T-helper 2 cell treated with Interferon-gamma antibody and Interleukin-4, amounts not matched to agents 5 μg/mL and 100 μg/mL, for 36 hours (primary cell): ENCODE data around the gene PNMT.

Experiments
- DNase-seq: peaks from one replicate; pipeline ENCODE4 v3.0.0; 2021; ENCODE audit warnings: low spot score
- H3K27ac Mint-ChIP-seq: one replicate; pipeline ENCODE4 v1.8.0; 2021; ENCODE audit warnings: mild to moderate bottlenecking, mixed read lengths
- H3K27me3 Mint-ChIP-seq: one replicate; pipeline ENCODE4 v1.8.0; 2021; ENCODE audit warnings: low read depth, mixed read lengths
- H3K36me3 Mint-ChIP-seq: one replicate; pipeline ENCODE4 v1.8.0; 2021; ENCODE audit warnings: low read depth, mixed read lengths
- H3K4me1 Mint-ChIP-seq: one replicate; pipeline ENCODE4 v1.8.0; 2021; ENCODE audit warnings: low read depth, mixed read lengths
- H3K4me3 Mint-ChIP-seq: one replicate; pipeline ENCODE4 v1.8.0; 2022; ENCODE audit warnings: mild to moderate bottlenecking, moderate library complexity, mixed read lengths
- H3K9me3 Mint-ChIP-seq: one replicate; pipeline ENCODE4 v1.8.0; 2021; ENCODE audit warnings: mixed read lengths

The PNMT gene

GRCh38 chr17:39667945-39668924 is at the start of gene PNMT:
PNMT (plus strand) TSS chr17:39668453; CDS start chr17:39668476, 23 bp downstream.
- no peak within 1 kb of the TSS for H3K27ac Mint-ChIP-seq
- H3K4me3 Mint-ChIP-seq: peak within 1 kb of the TSS; percentile 72
- H3K9me3 Mint-ChIP-seq: no peaks in the 10 kb centered on the region
- DNase-seq: peak; percentile 64
- peaks cover 2% of the 10 kb centered on the region for H3K36me3 Mint-ChIP-seq
- peaks cover 7% of the 10 kb centered on the region for H3K4me1 Mint-ChIP-seq
- peaks cover 31% of the 10 kb centered on the region for H3K27me3 Mint-ChIP-seq

GRCh38 chr17:39618956-39619785 is 49.1 kb upstream of the PNMT start:
- Mint-ChIP-seq H3K36me3 (no peaks in the 10 kb centered on the region), H3K4me3 (no peak overlapping the region), H3K27ac (no peak overlapping the region), H3K4me1 (peaks cover 12% of the 10 kb centered on the region), H3K27me3 (peaks cover 60% of the 10 kb centered on the region), H3K9me3 (no peaks in the 10 kb centered on the region)
- DNase-seq: no peak

GRCh38 chr17:39619786-39620101 is 48.5 kb upstream of the PNMT start:
- Mint-ChIP-seq H3K9me3 (no peaks in the 10 kb centered on the region), H3K27ac (no peak overlapping the region), H3K27me3 (peaks cover 59% of the 10 kb centered on the region), H3K4me3 (no peak overlapping the region), H3K4me1 (peaks cover 12% of the 10 kb centered on the region), H3K36me3 (no peaks in the 10 kb centered on the region)
- no peak for DNase-seq

GRCh38 chr17:39621523-39622379 is 46.5 kb upstream of the PNMT start:
- H3K36me3 Mint-ChIP-seq: no peaks in the 10 kb centered on the region
- peaks cover 12% of the 10 kb centered on the region for H3K4me1 Mint-ChIP-seq
- H3K27ac Mint-ChIP-seq: peak overlapping the region; percentile 46
- DNase-seq: peak; percentile 83
- H3K9me3 Mint-ChIP-seq: no peaks in the 10 kb centered on the region
- H3K27me3 Mint-ChIP-seq: peaks cover 60% of the 10 kb centered on the region
- H3K4me3 Mint-ChIP-seq: peak overlapping the region; percentile 77

- no peaks in the 10 kb centered on the region for H3K36me3 Mint-ChIP-seq
- H3K27ac Mint-ChIP-seq: peak overlapping the region; percentile 46
- peak; percentile 40 for DNase-seq
- no peaks in the 10 kb centered on the region for H3K9me3 Mint-ChIP-seq
- peak overlapping the region; percentile 77 for H3K4me3 Mint-ChIP-seq
- H3K27me3 Mint-ChIP-seq: peaks cover 55% of the 10 kb centered on the region
- H3K4me1 Mint-ChIP-seq: peaks cover 12% of the 10 kb centered on the region
Observed at GRCh38 chr17:39622380-39623006, 45.8 kb upstream of the PNMT start.

GRCh38 chr17:39623356-39623950 is 44.8 kb upstream of the PNMT start:
- no peak overlapping the region for H3K27ac Mint-ChIP-seq
- H3K4me1 Mint-ChIP-seq: peaks cover 12% of the 10 kb centered on the region
- no peaks in the 10 kb centered on the region for H3K9me3 Mint-ChIP-seq
- no peaks in the 10 kb centered on the region for H3K36me3 Mint-ChIP-seq
- H3K4me3 Mint-ChIP-seq: no peak overlapping the region
- H3K27me3 Mint-ChIP-seq: peaks cover 59% of the 10 kb centered on the region
- peak; percentile 76 for DNase-seq

- H3K27ac Mint-ChIP-seq: no peak overlapping the region
- no peaks in the 10 kb centered on the region for H3K36me3 Mint-ChIP-seq
- H3K4me1 Mint-ChIP-seq: peaks cover 12% of the 10 kb centered on the region
- H3K9me3 Mint-ChIP-seq: no peaks in the 10 kb centered on the region
- no peak for DNase-seq
- H3K27me3 Mint-ChIP-seq: peaks cover 59% of the 10 kb centered on the region
- no peak overlapping the region for H3K4me3 Mint-ChIP-seq
Observed at GRCh38 chr17:39624313-39624712, 43.9 kb upstream of the PNMT start.

GRCh38 chr17:39625198-39625785 is 43.0 kb upstream of the PNMT start:
- Mint-ChIP-seq H3K4me1 (peaks cover 12% of the 10 kb centered on the region), H3K9me3 (no peaks in the 10 kb centered on the region), H3K36me3 (no peaks in the 10 kb centered on the region), H3K27me3 (peaks cover 54% of the 10 kb centered on the region), H3K27ac (no peak overlapping the region), H3K4me3 (no peak overlapping the region)
- no peak for DNase-seq

- Mint-ChIP-seq H3K4me3 (no peak within 1 kb of the TSS), H3K9me3 (no peaks in the 10 kb centered on the region), H3K4me1 (peaks cover 14% of the 10 kb centered on the region), H3K27me3 (peaks cover 61% of the 10 kb centered on the region), H3K27ac (no peak within 1 kb of the TSS), H3K36me3 (no peaks in the 10 kb centered on the region)
- DNase-seq: no peak
Observed at GRCh38 chr17:39626171-39627046, 41.8 kb upstream of the PNMT start, which contains the start of gene PPP1R1B. PPP1R1B (plus strand) TSS chr17:39626952; CDS start chr17:39627393, 441 bp downstream.

GRCh38 chr17:39627047-39627711 is 41.1 kb upstream of the PNMT start:
- Mint-ChIP-seq H3K27ac (no peak overlapping the region), H3K9me3 (no peaks in the 10 kb centered on the region), H3K4me3 (no peak overlapping the region), H3K27me3 (peaks cover 63% of the 10 kb centered on the region), H3K36me3 (no peaks in the 10 kb centered on the region), H3K4me1 (peaks cover 13% of the 10 kb centered on the region)
- DNase-seq: no peak

- Mint-ChIP-seq H3K9me3 (no peaks in the 10 kb centered on the region), H3K36me3 (no peaks in the 10 kb centered on the region), H3K4me1 (peaks cover 10% of the 10 kb centered on the region), H3K4me3 (no peak overlapping the region), H3K27me3 (peaks cover 63% of the 10 kb centered on the region), H3K27ac (no peak overlapping the region)
- DNase-seq: no peak
Observed at GRCh38 chr17:39627712-39628516, 40.3 kb upstream of the PNMT start.
